Liver (tissue), 3 donors: ENCODE measurements around the gene MORN3.

ENCODE experiments used
- CTCF ChIP-seq: fragments of 150-350 bp; IDR thresholded peaks from 2 replicates; pipeline ENCODE4 v1.5.1; 2017; ENCODE audit warnings: improper control_type of control experiment, low read depth, low read length; ENCODE audit not compliant: missing input control
- FOXA1 ChIP-seq: IDR thresholded peaks from 2 replicates; pipeline ENCODE4 v1.6.1; 2016; ENCODE audit warnings: antibody characterized with exemption
- MAX ChIP-seq: IDR thresholded peaks from 2 replicates; pipeline ENCODE4 v1.6.1; 2016; ENCODE audit warnings: antibody characterized with exemption
- RAD21 ChIP-seq, 2 donors: IDR thresholded peaks; 2 replicates each; pipeline ENCODE4 v1.6.1; 2016; ENCODE audit warnings: antibody characterized with exemption in 2 of 2, mild to moderate bottlenecking in 2 of 2
- RXRA ChIP-seq, 2 donors: IDR thresholded peaks; 2 replicates each; pipeline ENCODE4 v1.6.1; 2017 to 2018; ENCODE audit warnings: antibody characterized with exemption in 2 of 2, mild to moderate bottlenecking in 1 of 2
- YY1 ChIP-seq: IDR thresholded peaks from 2 replicates; pipeline ENCODE4 v1.6.1; 2016; ENCODE audit warnings: antibody characterized with exemption, mild to moderate bottlenecking
- TF ChIP-seq, protein P1 (sequence below): IDR thresholded peaks from 2 replicates; pipeline ENCODE4 v1.6.1; 2016; ENCODE audit warnings: antibody characterized with exemption, mild to moderate bottlenecking
- donor health status: healthy.
- donor health status: healthy.

GRCh38 chr12:121649819-121650353, 19.6 kb downstream of the MORN3 start:
- TF ChIP-seq CTCF, result no peak
- TF ChIP-seq RAD21 (IDR thresholded peaks at IDR 0.05), result no peak
- TF ChIP-seq YY1, result no peak
- no peak for TF ChIP-seq MAX
- no peak for TF ChIP-seq FOXA1
- TF ChIP-seq, protein P1, sequence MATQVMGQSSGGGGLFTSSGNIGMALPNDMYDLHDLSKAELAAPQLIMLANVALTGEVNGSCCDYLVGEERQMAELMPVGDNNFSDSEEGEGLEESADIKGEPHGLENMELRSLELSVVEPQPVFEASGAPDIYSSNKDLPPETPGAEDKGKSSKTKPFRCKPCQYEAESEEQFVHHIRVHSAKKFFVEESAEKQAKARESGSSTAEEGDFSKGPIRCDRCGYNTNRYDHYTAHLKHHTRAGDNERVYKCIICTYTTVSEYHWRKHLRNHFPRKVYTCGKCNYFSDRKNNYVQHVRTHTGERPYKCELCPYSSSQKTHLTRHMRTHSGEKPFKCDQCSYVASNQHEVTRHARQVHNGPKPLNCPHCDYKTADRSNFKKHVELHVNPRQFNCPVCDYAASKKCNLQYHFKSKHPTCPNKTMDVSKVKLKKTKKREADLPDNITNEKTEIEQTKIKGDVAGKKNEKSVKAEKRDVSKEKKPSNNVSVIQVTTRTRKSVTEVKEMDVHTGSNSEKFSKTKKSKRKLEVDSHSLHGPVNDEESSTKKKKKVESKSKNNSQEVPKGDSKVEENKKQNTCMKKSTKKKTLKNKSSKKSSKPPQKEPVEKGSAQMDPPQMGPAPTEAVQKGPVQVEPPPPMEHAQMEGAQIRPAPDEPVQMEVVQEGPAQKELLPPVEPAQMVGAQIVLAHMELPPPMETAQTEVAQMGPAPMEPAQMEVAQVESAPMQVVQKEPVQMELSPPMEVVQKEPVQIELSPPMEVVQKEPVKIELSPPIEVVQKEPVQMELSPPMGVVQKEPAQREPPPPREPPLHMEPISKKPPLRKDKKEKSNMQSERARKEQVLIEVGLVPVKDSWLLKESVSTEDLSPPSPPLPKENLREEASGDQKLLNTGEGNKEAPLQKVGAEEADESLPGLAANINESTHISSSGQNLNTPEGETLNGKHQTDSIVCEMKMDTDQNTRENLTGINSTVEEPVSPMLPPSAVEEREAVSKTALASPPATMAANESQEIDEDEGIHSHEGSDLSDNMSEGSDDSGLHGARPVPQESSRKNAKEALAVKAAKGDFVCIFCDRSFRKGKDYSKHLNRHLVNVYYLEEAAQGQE, result no peak
- TF ChIP-seq RXRA (IDR thresholded peaks at IDR 0.05), result no peak
